ENCODE measurements around the gene FPGS.

FPGS gene

DNA sequence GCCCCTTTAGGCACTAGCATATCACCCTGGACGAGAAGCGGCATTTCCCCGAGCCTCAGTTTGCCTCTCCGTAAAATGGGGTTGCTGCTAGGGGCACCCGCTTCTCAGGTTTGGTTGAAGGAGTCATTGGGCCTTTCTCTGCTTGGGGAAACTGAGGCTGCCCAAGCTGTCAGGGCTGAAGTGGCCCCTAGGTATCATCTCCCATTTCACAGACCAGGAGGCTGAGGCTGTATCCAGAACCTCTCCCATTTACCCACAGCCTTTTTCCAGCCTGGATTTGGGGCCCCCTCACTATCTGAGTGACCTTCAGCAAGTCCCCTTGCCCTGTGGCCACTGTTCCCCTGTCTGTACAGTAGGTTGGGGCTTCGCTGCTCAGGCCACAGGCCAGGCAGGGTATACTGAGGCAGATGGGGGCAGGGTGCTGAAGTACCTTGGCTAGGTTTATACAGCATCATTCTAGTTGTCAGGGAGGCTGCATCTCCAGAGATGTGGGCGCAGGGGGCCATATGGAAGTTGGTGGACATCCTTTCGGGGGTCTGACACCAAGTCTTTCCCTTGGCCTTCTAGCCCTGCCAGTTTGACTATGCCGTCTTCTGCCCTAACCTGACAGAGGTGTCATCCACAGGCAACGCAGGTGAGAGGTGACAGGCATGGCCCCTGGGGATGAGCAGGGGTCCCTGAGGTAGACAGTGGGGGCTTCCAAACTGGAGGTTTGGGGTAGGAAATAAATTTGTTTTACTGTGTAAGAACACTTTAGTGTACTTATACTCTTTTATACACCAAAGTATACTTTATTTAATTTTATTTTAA is 7.9 kb downstream of the FPGS start:
- in situ Hi-C loops (cut with MboI; ENCODE audit: low sequenced_read_pairs), result no loop called here

DNA sequence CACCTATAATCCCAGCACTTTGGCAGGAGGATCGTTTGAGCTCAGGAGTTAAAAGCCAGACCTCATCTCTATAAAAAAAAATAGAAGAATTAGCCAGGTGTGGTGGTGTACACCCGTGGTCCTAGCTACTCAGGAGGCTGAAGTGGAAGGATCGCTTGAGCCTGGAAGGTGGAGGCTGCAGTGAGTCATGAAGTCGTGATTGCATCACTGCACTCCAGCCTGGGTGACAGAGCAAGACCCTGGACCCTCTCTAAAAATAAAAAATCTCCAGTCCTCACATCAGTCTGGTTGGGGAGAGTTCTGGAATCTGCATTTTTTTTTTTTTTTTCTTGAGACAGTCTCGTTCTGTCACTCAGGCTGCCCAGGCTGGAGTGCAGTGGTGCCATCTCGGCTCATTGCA is 9.3 kb downstream of the FPGS start:
- in situ Hi-C loops (cut with MboI; ENCODE audit: low sequenced_read_pairs), result no loop called here

DNA sequence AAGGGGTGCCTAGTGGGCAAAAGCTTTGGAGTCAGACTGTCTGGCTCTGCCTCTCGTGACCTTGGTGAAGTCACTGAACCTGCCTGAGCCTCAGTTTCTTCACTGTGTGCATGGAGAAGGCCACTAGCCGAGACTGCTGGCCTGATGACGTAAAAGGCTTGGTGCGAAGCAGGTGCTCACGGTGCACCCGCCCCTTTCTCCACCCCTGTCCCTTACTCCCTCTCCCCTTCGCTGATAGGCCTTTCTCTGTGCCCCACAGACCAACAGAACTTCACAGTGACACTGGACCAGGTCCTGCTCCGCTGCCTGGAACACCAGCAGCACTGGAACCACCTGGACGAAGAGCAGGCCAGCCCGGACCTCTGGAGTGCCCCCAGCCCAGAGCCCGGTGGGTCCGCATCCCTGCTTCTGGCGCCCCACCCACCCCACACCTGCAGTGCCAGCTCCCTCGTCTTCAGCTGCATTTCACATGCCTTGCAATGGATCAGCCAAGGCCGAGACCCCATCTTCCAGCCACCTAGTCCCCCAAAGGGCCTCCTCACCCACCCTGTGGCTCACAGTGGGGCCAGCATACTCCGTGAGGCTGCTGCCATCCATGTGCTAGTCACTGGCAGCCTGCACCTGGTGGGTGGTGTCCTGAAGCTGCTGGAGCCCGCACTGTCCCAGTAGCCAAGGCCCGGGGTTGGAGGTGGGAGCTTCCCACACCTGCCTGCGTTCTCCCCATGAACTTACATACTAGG is 10.4 kb downstream of the FPGS start:
- in situ Hi-C loops (cut with MboI; ENCODE audit: low sequenced_read_pairs), result no loop called here

DNA sequence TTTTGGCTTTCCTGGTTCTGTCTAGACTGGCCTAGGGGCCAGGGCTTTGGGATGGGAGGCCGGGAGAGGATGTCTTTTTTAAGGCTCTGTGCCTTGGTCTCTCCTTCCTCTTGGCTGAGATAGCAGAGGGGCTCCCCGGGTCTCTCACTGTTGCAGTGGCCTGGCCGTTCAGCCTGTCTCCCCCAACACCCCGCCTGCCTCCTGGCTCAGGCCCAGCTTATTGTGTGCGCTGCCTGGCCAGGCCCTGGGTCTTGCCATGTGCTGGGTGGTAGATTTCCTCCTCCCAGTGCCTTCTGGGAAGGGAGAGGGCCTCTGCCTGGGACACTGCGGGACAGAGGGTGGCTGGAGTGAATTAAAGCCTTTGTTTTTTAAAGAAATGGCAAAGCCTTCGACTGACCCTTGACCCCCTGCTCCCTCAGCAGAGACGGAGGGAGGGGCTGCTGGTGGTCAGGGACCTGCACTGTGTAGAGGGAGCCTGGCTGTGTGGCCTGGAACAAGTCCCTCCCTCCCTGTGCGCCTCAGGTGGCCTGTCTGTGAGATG is 11.1 kb downstream of the FPGS start:
- in situ Hi-C loops (cut with MboI; ENCODE audit: low sequenced_read_pairs), result no loop called here

DNA sequence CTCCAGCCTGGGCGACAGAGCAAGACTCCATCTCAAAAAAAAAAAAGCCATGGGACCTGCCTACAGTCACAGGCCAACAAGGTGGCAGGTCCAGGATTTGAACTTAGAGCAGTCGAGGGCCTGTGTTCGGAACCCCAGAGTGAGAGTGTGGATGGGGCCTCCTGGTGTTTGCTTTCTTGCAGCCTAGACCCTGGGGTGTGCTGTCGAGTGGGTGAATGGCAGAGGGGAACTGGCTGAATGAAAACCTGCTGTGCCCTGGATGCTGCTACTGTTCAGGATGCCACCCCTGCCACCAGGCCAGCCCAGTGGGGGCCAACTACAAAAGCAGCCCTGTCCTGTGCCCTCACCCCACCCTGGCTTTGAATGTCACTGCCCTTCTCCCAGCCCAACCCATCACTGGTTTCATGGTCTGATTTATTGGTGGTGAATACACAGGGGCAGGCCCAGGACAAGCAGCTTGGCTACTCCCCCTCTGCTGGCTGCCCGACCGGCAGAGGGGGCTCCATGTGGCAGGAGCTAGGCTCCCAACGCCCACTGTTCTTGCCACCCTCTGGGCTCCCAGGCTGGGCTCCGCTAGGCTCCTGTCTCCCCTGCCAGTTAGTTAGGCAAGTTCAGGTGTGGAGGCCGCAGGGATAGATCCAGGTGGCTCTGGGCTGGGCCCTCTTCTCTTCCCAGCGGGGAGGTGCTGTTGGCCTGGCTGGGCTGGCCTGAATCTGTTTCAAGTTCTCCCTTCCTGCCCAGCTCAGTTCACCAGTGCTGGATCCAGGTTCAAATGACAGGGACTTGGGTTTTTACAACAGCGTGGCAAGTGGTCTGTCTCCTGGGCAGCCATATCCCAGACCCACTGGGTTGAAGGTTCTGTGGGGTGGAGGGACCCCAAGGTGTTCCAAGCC is 12.2 kb downstream of the FPGS start:
- in situ Hi-C loops (cut with MboI; ENCODE audit: low sequenced_read_pairs), result no loop called here

DNA sequence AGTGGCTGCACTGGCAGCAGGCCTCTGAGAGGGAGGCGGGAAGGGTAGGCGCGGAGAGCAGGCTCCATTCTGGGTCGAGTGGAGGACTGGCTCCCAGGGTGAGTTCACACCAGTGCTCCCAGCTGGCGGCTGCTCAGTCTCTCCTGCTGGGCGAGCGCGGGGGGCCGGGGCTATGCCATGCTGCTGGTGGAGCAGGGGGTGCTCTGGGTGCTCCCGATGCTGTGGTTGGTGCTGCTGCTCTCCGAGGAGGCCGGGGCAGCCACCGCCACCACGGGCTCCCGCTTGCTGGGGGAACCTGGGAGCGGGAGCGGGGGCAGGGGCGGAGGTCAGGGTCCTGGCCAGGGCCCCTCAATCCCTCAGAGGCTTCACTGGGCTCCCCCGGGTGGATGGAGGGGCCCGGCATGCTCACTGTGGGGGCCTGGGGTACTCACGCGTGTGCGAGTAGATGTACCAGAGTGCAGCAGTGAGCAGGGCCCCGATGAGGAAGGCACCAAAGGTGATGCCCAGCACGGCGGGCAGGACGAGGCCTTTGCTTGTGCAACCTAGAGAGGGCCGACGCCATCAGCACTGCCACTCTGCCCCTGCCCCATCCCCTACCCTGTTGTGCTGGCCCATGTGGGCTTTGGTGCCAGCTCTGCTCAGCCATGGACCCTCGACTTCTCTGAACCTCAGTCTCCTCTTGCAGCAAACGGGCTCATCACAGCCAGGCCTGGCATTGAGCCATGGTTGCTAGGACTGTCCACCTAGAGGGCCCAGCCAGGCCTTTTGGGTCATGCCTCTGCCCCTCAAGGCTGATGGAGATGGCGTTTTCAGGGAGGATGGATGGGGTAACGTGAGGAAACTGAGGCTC is 13.1 kb downstream of the FPGS start:
- in situ Hi-C loops (cut with MboI; ENCODE audit: low sequenced_read_pairs), result no loop called here

DNA sequence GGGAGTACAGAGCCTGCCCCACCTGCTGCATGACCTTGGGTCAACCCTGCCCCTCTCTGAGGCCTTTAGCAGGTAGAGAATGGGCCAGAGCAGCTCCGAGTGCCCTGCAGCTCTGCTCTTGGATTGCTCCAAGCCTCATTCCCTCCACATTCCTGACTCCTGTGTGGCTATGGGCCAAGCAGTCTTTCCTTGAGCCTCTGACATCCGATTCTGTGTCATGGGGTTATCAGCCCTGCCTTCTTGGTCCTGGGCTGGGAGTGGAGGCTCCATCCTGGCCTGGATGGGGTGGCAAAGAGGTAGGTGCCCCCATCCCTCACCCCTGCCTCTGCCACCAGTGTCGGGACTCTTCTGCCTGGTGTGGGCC is 13.7 kb downstream of the FPGS start:
- in situ Hi-C loops (cut with MboI; ENCODE audit: low sequenced_read_pairs), result no loop called here

DNA sequence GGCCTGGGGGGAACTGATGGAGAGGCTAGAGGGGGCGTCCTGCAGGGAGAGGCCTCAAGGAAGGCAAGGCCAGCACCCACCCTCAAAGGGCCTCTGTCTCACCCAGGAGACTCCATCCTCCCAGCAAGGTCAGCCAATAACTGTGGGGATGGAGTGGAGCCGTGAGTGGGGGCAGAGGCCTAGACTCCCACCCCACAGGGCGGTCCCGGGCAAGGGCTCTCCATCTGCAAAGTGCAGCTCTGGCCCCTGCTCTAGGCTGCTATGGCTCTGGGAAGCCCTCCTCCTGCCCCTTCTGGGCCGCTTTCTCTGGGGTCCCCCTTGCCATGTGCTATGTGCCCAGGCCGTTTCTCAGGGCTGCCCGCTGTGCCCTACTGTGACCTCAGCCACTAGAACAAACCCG is 14.0 kb downstream of the FPGS start:
- in situ Hi-C loops (cut with MboI; ENCODE audit: low sequenced_read_pairs), result no loop called here

DNA sequence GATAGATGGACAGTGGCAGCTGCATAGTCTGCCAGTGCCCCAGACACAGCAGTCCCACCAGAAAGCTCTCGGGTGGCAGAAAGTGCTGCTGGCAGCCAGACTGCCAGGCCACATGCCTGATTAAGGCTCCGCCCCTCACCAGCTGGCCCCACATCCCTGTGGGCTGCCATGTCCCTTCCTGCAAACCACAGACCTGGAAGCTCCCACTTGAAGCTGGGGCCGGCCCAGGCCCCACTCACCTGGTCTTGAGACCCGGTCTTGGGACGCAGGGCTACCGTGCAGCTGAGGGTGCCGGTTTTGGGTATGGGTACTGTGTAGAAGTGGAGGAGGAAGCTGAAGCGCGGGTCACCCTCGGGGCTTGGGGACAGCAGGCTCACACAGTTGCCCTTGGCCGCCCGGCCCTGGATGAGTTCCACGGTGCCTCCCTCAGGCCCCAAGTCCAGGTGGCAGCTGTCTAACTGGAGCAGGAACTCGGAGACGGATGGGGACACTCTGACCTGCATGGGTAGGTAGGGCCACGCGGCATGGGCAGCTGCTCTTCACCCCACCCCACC is 15.3 kb downstream of the FPGS start:
- in situ Hi-C loops (cut with MboI; ENCODE audit: low sequenced_read_pairs), result no loop called here

DNA sequence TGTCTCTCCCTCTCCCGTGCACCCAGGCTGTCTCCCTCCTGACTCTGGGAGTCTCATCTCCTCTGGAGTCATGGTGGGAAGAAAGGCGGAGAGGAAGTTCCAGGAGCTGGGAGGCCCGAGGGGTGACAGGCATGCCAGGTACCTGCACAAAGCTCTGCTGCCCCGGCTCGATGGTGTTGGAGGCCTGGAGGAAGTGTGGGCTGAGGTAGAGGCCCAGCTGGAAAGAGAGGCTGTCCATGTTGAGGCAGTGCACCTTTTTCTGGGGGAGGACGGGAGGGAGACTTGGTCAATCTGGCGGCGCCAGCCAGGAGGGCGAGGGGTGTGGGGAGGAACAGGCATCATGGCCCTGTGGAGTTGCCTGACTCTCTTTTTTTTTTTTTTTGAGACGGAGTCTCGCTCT is 15.9 kb downstream of the FPGS start:
- in situ Hi-C loops (cut with MboI; ENCODE audit: low sequenced_read_pairs), result no loop called here

DNA sequence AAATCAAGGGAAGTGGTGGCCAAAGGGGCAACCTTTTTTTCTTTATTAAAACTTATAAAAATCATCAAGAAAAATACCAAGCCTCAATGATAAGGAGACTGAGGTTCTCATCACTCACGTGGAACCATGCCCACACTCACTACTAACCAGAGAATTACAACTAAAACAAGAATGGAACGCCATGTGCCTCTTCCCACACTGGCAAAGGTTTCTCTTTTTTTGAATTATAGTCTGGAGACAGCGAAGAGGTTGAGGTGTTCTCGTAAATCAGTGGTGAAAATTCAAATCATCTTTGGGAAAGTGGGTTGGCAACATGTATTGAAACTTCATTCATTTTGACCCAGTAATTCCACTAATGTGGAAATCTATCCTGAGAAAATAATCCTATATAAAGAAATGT is 19.4 kb downstream of the FPGS start:
- in situ Hi-C loops (cut with MboI; ENCODE audit: low sequenced_read_pairs), result no loop called here

DNA sequence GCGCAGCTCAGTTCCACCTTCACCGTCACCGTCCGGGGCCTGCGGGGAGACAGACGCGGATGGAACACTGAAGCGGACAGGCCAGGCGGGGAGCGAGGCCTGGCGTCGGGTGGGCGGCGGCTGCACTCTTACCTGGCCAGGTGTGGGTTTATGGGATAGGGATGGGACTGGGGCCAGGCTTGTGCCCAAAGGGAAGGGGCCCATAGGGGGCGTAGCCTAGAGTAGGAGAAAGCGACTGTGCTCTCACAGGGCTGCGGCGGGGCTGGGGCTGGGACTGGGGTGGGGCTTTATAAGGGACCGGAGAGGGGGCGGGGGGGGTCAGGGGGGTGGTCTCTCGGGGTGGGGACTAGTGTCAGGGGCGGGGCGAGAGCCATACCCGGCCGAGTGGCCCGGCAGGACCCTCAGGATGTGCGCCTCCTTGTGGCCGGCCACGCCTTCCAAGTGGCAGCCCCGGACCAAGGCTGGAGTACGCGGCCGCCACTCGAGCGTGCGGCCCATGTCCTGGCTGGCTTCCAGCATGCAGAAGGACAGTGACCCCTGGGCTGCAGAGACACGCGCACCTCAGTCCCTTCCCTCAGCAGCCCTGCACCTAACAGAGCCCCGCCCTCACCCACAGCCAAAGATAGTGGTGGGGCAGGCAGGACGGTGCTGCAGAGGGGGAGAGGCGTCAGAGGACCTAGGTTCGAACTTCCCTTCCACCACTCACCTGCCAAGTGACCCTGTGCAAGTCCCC is 22.8 kb downstream of the FPGS start:
- in situ Hi-C loops (cut with MboI; ENCODE audit: low sequenced_read_pairs), result no loop called here

DNA sequence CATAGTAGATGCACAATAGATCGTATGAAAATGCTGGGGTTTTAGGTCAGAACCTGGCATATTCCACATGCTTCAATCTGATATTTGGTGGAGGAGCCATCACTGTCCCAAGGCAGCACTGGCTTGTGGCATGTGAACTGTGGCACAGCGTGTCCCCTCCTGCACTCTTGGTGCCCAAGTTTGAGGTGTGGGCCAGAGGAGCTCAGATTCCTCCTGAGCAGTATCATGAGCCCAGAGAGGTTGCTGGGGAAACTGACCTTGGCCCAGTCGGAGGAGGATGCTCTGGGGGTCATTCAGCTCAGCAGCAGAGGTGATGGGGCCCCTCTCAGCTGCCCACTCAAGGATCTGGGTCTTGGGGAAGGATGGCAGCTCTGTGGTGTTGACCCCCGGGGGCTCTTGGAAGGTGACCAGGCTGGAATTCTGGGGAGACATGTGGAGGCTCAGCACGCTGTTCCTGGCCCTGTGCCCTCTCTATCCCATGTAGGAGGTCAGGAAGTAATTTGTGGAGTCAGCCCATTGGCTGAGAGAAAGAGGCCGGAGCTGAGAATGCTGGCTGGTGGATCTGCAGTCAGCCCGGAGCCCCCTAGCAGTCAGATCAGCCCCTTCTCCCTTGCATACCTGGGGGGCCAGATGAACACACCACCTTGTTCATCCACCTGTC is 23.7 kb downstream of the FPGS start:
- in situ Hi-C loops (cut with MboI; ENCODE audit: low sequenced_read_pairs), result no loop called here

DNA sequence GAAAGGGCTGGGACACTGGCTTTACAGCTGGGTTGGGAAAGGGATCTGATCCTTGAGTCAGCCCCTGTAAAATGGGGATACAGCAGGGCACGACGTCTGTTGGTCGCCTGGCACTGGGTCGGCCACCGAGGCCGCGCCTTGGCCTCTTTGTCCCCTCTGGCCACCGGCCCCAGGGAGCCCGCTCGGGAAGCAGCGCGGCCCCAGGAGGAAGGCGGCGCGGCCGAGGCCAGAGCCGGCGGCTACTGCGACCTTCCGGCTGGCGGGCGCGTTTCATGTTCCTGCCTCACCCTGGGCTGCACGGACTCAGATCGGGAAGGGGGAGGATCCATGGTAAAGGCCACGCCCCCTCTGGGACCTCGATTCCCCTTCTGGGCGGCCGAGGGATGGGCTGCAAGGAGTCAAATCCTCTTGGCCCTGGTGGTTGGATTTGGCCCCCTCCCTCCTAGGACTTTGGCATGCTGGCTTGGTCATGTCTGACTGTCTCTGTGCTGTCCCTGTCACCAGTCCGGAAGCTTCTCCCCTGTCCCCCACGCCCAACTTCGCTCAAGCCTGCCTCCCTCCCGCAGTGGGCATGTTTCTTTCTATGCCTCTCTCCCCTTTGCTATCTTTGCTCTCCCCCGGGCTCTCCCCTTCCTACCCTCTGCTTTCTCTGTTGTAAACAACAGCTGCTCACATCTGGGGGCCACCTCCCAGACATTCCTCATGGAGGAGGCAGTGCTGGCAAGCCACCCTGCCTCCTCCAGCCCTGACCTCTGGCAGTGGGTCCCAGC is 25.8 kb downstream of the FPGS start:
- in situ Hi-C loops (cut with MboI; ENCODE audit: low sequenced_read_pairs), result no loop called here

DNA sequence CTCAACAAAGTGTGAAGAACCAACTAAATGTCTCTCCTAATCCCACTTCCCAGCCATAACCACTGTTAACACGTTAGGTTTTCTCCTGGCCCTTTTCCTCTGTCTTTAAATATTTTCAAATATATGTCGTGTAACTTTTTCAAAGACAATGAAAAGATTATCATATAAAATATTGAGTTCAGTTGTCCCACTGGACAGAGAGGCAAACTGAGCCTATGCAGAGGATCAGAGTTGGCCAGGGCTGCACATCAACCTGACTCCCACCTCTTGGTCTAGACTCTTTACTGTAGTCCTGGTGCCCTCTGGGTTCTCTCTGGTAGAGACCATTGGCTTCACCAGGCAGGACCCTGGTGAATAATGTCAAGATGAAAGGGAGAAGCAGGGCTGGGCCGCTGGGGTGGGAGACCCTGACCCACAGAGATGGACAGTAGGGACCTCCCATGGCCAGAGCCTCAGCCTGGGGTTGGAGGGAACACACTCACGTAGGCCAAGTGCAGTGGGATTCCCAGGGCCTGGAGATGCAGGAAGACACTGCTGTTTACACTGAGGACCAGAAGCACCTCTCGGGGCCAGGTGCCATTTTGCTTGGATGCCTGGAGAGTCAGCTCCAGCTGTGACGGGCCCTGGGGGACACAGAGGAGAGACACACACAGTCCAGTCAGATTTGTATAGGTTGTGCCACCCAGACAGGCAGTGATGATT is 26.7 kb downstream of the FPGS start:
- in situ Hi-C loops (cut with MboI; ENCODE audit: low sequenced_read_pairs), result no loop called here

DNA sequence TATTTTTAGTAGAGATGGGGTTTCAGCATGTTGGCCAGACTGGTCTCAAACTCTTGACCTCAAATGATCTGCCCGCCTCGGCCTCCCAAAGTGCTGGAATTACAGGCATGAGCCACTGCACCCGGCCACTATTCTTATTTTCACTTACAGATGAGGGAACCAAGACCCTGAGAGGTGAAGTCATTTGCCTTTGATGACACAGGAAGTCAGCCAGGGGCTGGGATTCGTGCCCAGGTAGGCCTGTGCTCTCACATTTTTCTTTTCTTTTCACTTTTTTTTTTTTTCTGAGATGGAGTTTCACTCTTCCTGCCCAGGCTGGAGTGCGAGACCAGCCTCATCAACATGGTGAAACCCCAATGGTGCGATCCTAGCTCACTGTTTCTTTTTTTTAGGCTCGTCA is 29.6 kb downstream of the FPGS start:
- in situ Hi-C loops (cut with MboI; ENCODE audit: low sequenced_read_pairs), result no loop called here

DNA sequence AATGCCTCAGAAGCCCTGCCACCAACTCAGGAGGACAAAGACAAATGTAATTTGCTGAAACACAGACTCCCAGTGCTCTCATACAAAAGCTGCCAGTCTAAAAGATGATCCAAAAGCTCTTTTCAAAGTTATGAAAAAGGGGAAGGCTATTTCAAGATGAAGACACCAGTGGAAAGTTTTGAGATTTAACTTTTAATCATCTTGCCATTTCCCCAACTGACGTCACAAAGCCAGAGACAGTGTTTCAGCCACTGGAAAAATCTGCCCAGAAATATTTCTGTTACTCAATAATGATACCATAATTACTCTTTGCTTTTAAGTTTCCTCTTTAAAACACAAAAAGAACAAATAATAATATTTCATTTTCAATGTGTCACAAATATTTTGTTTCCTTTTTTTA is 30.9 kb downstream of the FPGS start:
- in situ Hi-C loops (cut with MboI; ENCODE audit: low sequenced_read_pairs), result no loop called here

Measured in HL-60/S4 treated with retinoic acid at 250 ng/mL for 4 days and 3 days (cell line).